HG03159 (cell line): Measurements from ENCODE around the gene TRIP4.
"Not testable (repeated sequence)": the region's sequence is repeated elsewhere in the genome, so short reads cannot be mapped to it uniquely, and the experiment has no call there.

Source experiments
- ATAC-seq: cut with Tn5 transposase; IDR thresholded peaks from one replicate; pipeline ENCODE4 v1.9.1; 2021; ENCODE audit warnings: mild to moderate bottlenecking, moderate library complexity; ENCODE audit not compliant: unreplicated experiment

Gene TRIP4

GRCh38 chr15:64387562-64388168, at the start of gene TRIP4:
Gene TRIP4 (plus strand): TSS chr15:64387836. CDS start chr15:64387864, 28 bp downstream.
- ATAC-seq = peak; percentile 96

- ATAC-seq = no peak
Observed at GRCh38 chr15:64340355-64340754, 47.3 kb upstream of the TRIP4 start.

GRCh38 chr15:64341961-64342360, 45.7 kb upstream of the TRIP4 start:
- no peak for ATAC-seq

- no peak for ATAC-seq
Observed at GRCh38 chr15:64343222-64343621, 44.4 kb upstream of the TRIP4 start.

GRCh38 chr15:64343841-64344240, 43.8 kb upstream of the TRIP4 start:
- ATAC-seq = no peak

GRCh38 chr15:64344651-64345294, 42.9 kb upstream of the TRIP4 start:
- no peak for ATAC-seq

- ATAC-seq = not testable (repeated sequence)
Observed at GRCh38 chr15:64346242-64346641, 41.4 kb upstream of the TRIP4 start.

- no peak for ATAC-seq
Observed at GRCh38 chr15:64348455-64348854, 39.2 kb upstream of the TRIP4 start.

- no peak for ATAC-seq
Observed at GRCh38 chr15:64349375-64349774, 38.3 kb upstream of the TRIP4 start.

GRCh38 chr15:64351265-64351664, 36.4 kb upstream of the TRIP4 start:
- no peak for ATAC-seq

- no peak for ATAC-seq
Observed at GRCh38 chr15:64354688-64355344, 32.8 kb upstream of the TRIP4 start.

GRCh38 chr15:64355348-64355943, 32.2 kb upstream of the TRIP4 start:
- peak; percentile 29 for ATAC-seq

GRCh38 chr15:64355944-64356709, 31.5 kb upstream of the TRIP4 start, which contains the start of gene CSNK1G1:
Gene CSNK1G1 (minus strand): TSS chr15:64356173. CDS start chr15:64300499, 55,674 bp downstream.
- ATAC-seq = peak; percentile 92

GRCh38 chr15:64356710-64357040, 31.0 kb upstream of the TRIP4 start:
- ATAC-seq = no peak

- no peak for ATAC-seq
Observed at GRCh38 chr15:64361259-64361658, 26.4 kb upstream of the TRIP4 start.

- ATAC-seq = no peak
Observed at GRCh38 chr15:64369078-64369607, 18.5 kb upstream of the TRIP4 start.

- not testable (repeated sequence) for ATAC-seq
Observed at GRCh38 chr15:64371383-64371782, 16.3 kb upstream of the TRIP4 start.

- no peak for ATAC-seq
Observed at GRCh38 chr15:64373360-64373759, 14.3 kb upstream of the TRIP4 start.

- ATAC-seq = no peak
Observed at GRCh38 chr15:64379216-64379960, 8.2 kb upstream of the TRIP4 start.
